ENCODE measurements around the gene METTL22. TPM values are rescaled to one million over a fixed set of nuclear protein-coding genes. Genes with fewer than 3 reads are reported as not detected.

The METTL22 gene
- total RNA-seq, 1 experiment from 2014 or later: 39.8 TPM

GRCh38 chr16:8639694-8640093 lies 18.2 kb downstream of the METTL22 start:
- ChIA-PET CTCF (no interaction called here), POLR2A (no interaction called here)
- Mint-ChIP-seq H3K27me3 (ENCODE audit: insufficient read depth, unreplicated experiment) (no peaks in the 10 kb centered on the region), H3K4me1 (ENCODE audit: low read depth, unreplicated experiment) (no peaks in the 10 kb centered on the region), H3K9me3 (ENCODE audit: unreplicated experiment) (no peaks in the 10 kb centered on the region), H3K27ac (ENCODE audit: unreplicated experiment) (no peak overlapping the region), H3K36me3 (ENCODE audit: insufficient read depth, unreplicated experiment) (peaks cover 80% of the 10 kb centered on the region), H3K4me3 (ENCODE audit: unreplicated experiment) (no peak overlapping the region)
- Histone ChIP-seq H3K36me3 (ENCODE audit: control insufficient read depth, insufficient read depth, low read length) (peaks cover 6% of the 10 kb centered on the region), H3K9me3 (no peaks in the 10 kb centered on the region), H3K27me3 (replicated peaks; ENCODE audit: control insufficient read depth, insufficient read depth, low read length) (no peaks in the 10 kb centered on the region), H3K4me3 (ENCODE audit: low read depth, low read length) (no peak overlapping the region), H3K4me1 (no peaks in the 10 kb centered on the region)
- DNase-seq: no peak
- no TSS peak for BruUV-seq (replicated peaks)
- intact Hi-C loops (cut with micrococcal nuclease; ENCODE audit: unreplicated experiment): no loop called here
- TF ChIP-seq CTCF (IDR thresholded peaks at IDR 0.05; ENCODE audit: insufficient read depth in 1 of 2, low read depth in 1 of 2, low read length in 1 of 2, severe bottlenecking in 1 of 2, unreplicated experiment in 1 of 2): no peak

GRCh38 chr16:8641671-8642070 lies 20.2 kb downstream of the METTL22 start:
- H3K9me3 Mint-ChIP-seq (ENCODE audit: unreplicated experiment): no peaks in the 10 kb centered on the region
- no peak for DNase-seq
- peaks cover 83% of the 10 kb centered on the region for H3K36me3 Mint-ChIP-seq (ENCODE audit: insufficient read depth, unreplicated experiment)
- Histone ChIP-seq H3K9me3 (no peaks in the 10 kb centered on the region), H3K27me3 (replicated peaks; ENCODE audit: control insufficient read depth, insufficient read depth, low read length) (no peaks in the 10 kb centered on the region), H3K4me1 (no peaks in the 10 kb centered on the region), H3K36me3 (ENCODE audit: control insufficient read depth, insufficient read depth, low read length) (peaks cover 6% of the 10 kb centered on the region), H3K4me3 (ENCODE audit: low read depth, low read length) (no peak overlapping the region)
- CTCF ChIA-PET: no interaction called here
- no peak overlapping the region for H3K4me3 Mint-ChIP-seq (ENCODE audit: unreplicated experiment)
- H3K4me1 Mint-ChIP-seq (ENCODE audit: low read depth, unreplicated experiment): no peaks in the 10 kb centered on the region
- no peak for TF ChIP-seq CTCF (IDR thresholded peaks at IDR 0.05; ENCODE audit: insufficient read depth in 1 of 2, low read depth in 1 of 2, low read length in 1 of 2, severe bottlenecking in 1 of 2, unreplicated experiment in 1 of 2)
- BruUV-seq (replicated peaks): no TSS peak
- no peak overlapping the region for H3K27ac Mint-ChIP-seq (ENCODE audit: unreplicated experiment)
- H3K27me3 Mint-ChIP-seq (ENCODE audit: insufficient read depth, unreplicated experiment): no peaks in the 10 kb centered on the region
- POLR2A ChIA-PET: no interaction called here
- intact Hi-C loops (cut with micrococcal nuclease; ENCODE audit: unreplicated experiment): no loop called here

GRCh38 chr16:8642146-8642545 lies 20.6 kb downstream of the METTL22 start:
- Histone ChIP-seq H3K27me3 (replicated peaks; ENCODE audit: control insufficient read depth, insufficient read depth, low read length) (no peaks in the 10 kb centered on the region), H3K36me3 (ENCODE audit: control insufficient read depth, insufficient read depth, low read length) (peaks cover 6% of the 10 kb centered on the region), H3K4me3 (ENCODE audit: low read depth, low read length) (no peak overlapping the region), H3K9me3 (no peaks in the 10 kb centered on the region), H3K4me1 (no peaks in the 10 kb centered on the region)
- intact Hi-C loops (cut with micrococcal nuclease; ENCODE audit: unreplicated experiment): no loop called here
- TF ChIP-seq CTCF (IDR thresholded peaks at IDR 0.05; ENCODE audit: insufficient read depth in 1 of 2, low read depth in 1 of 2, low read length in 1 of 2, severe bottlenecking in 1 of 2, unreplicated experiment in 1 of 2): no peak
- no TSS peak for BruUV-seq (replicated peaks)
- POLR2A ChIA-PET: no interaction called here
- Mint-ChIP-seq H3K9me3 (ENCODE audit: unreplicated experiment) (no peaks in the 10 kb centered on the region), H3K4me1 (ENCODE audit: low read depth, unreplicated experiment) (no peaks in the 10 kb centered on the region), H3K27me3 (ENCODE audit: insufficient read depth, unreplicated experiment) (no peaks in the 10 kb centered on the region), H3K36me3 (ENCODE audit: insufficient read depth, unreplicated experiment) (peaks cover 83% of the 10 kb centered on the region), H3K27ac (ENCODE audit: unreplicated experiment) (no peak overlapping the region), H3K4me3 (ENCODE audit: unreplicated experiment) (no peak overlapping the region)
- DNase-seq: no peak
- CTCF ChIA-PET: no interaction called here

All from Caco-2 (cell line).